Neural progenitor cell (in vitro differentiated cells): Measurements from ENCODE around the gene TSBP1. TPM values are rescaled to one million over a fixed set of nuclear protein-coding genes. Genes with fewer than 3 reads are reported as not detected.

Experiments
- DNase-seq: peaks from one replicate; pipeline ENCODE4 v3.0.0-alpha.2; 2016; ENCODE audit warnings: low spot score
- H2AFZ ChIP-seq: fragments of 200-600 bp; sonication (generic); replicated peaks from 2 replicates; pipeline ENCODE4 v1.6.1; 2016; ENCODE audit warnings: antibody characterized with exemption
- H3F3A ChIP-seq: fragments of 200-600 bp; sonication (generic); 2 replicates; pipeline ENCODE4 v1.6.1; 2016; ENCODE audit warnings: antibody characterized with exemption, low read depth
- H3K27ac ChIP-seq: fragments of 200-600 bp; sonication (generic); 2 replicates; pipeline ENCODE4 v1.5.1; 2016; ENCODE audit warnings: mild to moderate bottlenecking
- H3K27me3 ChIP-seq: fragments of 200-600 bp; sonication (generic); 2 replicates; pipeline ENCODE4 v1.6.1; 2016; ENCODE audit warnings: mild to moderate bottlenecking, moderate library complexity
- H3K36me3 ChIP-seq: fragments of 200-600 bp; sonication (generic); 2 replicates; pipeline ENCODE4 v1.5.1; 2016
- H3K4me1 ChIP-seq: fragments of 200-600 bp; sonication (generic); 2 replicates; pipeline ENCODE4 v1.6.1; 2016; ENCODE audit warnings: mixed run types
- H3K4me2 ChIP-seq: fragments of 200-600 bp; sonication (generic); 2 replicates; pipeline ENCODE4 v1.6.1; 2016
- H3K4me3 ChIP-seq: fragments of 200-600 bp; sonication (generic); 2 replicates; pipeline ENCODE4 v1.5.1; 2016
- H3K79me2 ChIP-seq: fragments of 200-600 bp; sonication (generic); 2 replicates; pipeline ENCODE4 v1.6.1; 2016; ENCODE audit warnings: low read depth
- H3K9ac ChIP-seq: fragments of 200-600 bp; sonication (generic); 2 replicates; pipeline ENCODE4 v1.6.1; 2016
- H3K9me3 ChIP-seq: fragments of 200-600 bp; sonication (generic); 2 replicates; pipeline ENCODE4 v1.5.1; 2016; ENCODE audit warnings: low read depth
- H4K20me1 ChIP-seq: fragments of 200-600 bp; sonication (generic); 2 replicates; pipeline ENCODE4 v1.6.1; 2016; ENCODE audit warnings: low read depth
- H3K27ac Mint-ChIP-seq: 3 replicates; pipeline ENCODE4 v1.8.0; 2021; ENCODE audit warnings: mixed read lengths
- H3K27me3 Mint-ChIP-seq: 2 replicates; pipeline ENCODE4 v1.8.0; 2022; ENCODE audit warnings: low read depth, mild to moderate bottlenecking, inconsistent platforms, moderate library complexity, mixed read lengths; ENCODE audit not compliant: insufficient read depth
- H3K36me3 Mint-ChIP-seq: 3 replicates; pipeline ENCODE4 v1.8.0; 2021; ENCODE audit warnings: mixed read lengths
- H3K4me1 Mint-ChIP-seq: 3 replicates; pipeline ENCODE4 v1.8.0; 2021; ENCODE audit warnings: mixed read lengths
- H3K4me3 Mint-ChIP-seq: 3 replicates; pipeline ENCODE4 v1.8.0; 2021; ENCODE audit warnings: mild to moderate bottlenecking, moderate library complexity, mixed read lengths
- H3K9me3 Mint-ChIP-seq: 3 replicates; pipeline ENCODE4 v1.8.0; 2020; ENCODE audit warnings: mixed read lengths
- CTCF ChIP-seq: fragments of 200-600 bp; sonication (generic); IDR thresholded peaks from 2 replicates; pipeline ENCODE4 v1.5.1; 2017; ENCODE audit warnings: antibody characterized with exemption, mild to moderate bottlenecking
- EZH2 ChIP-seq: fragments of 200-600 bp; sonication (generic); IDR thresholded peaks from 2 replicates; pipeline ENCODE4 v1.6.1; 2017; ENCODE audit warnings: antibody characterized with exemption, mild to moderate bottlenecking, moderate library complexity
- EZH2phosphoT487 ChIP-seq: fragments of 200-600 bp; sonication (generic); IDR thresholded peaks from 2 replicates; pipeline ENCODE4 v1.6.1; 2017; ENCODE audit warnings: antibody characterized with exemption
- small RNA-seq: library from RNA; depleted of rRNA; stranded (forward); fragments of <200 nt; gene quantifications from one replicate; pipeline ENCODE3, GENCODE V24; 2015
- total RNA-seq: library from RNA; depleted of rRNA; stranded (reverse); fragments of >200 nt; gene quantifications from 2 replicates; pipeline ENCODE4 v1.2.3, GENCODE V29; 2015; ENCODE audit warnings: low replicate concordance

TSBP1 gene
- total RNA-seq, 1 donor from 2014 or later: not detected

GRCh38 chr6:32244946-32245398 is 126.7 kb downstream of the TSBP1 start:
- Histone ChIP-seq H3K27ac (no peak overlapping the region), H4K20me1 (no peaks in the 10 kb centered on the region), H3K9ac (no peak overlapping the region), H3K4me1 (no peaks in the 10 kb centered on the region), H3K4me2 (peak overlapping the region; percentile 51), H3F3A (no peaks in the 10 kb centered on the region), H3K36me3 (no peaks in the 10 kb centered on the region), H3K27me3 (no peaks in the 10 kb centered on the region), H2AFZ (peak overlapping the region; percentile 83), H3K79me2 (no peaks in the 10 kb centered on the region), H3K4me3 (peak overlapping the region; percentile 16), H3K9me3 (no peaks in the 10 kb centered on the region)
- H3K36me3 Mint-ChIP-seq: no peaks in the 10 kb centered on the region
- peaks cover 11% of the 10 kb centered on the region for H3K9me3 Mint-ChIP-seq
- no peaks in the 10 kb centered on the region for H3K27me3 Mint-ChIP-seq
- peak; percentile 82 for DNase-seq
- TF ChIP-seq CTCF: peak; percentile 99
- TF ChIP-seq EZH2: no peak
- peaks cover 8% of the 10 kb centered on the region for H3K4me1 Mint-ChIP-seq
- H3K27ac Mint-ChIP-seq: peak overlapping the region; percentile 76
- H3K4me3 Mint-ChIP-seq: peak overlapping the region; percentile 54

GRCh38 chr6:32244270-32244669 is 127.4 kb downstream of the TSBP1 start:
- Histone ChIP-seq H3K27ac (no peak overlapping the region), H3K27me3 (no peaks in the 10 kb centered on the region), H3K9ac (no peak overlapping the region), H3F3A (no peaks in the 10 kb centered on the region), H2AFZ (no peak overlapping the region), H3K4me3 (no peak overlapping the region), H4K20me1 (no peaks in the 10 kb centered on the region), H3K9me3 (no peaks in the 10 kb centered on the region), H3K4me1 (no peaks in the 10 kb centered on the region), H3K4me2 (no peak overlapping the region), H3K36me3 (no peaks in the 10 kb centered on the region), H3K79me2 (no peaks in the 10 kb centered on the region)
- Mint-ChIP-seq H3K4me1 (peaks cover 8% of the 10 kb centered on the region), H3K27me3 (no peaks in the 10 kb centered on the region), H3K36me3 (no peaks in the 10 kb centered on the region), H3K9me3 (peaks cover 4% of the 10 kb centered on the region), H3K4me3 (no peak overlapping the region), H3K27ac (no peak overlapping the region)
- DNase-seq: no peak
- TF ChIP-seq EZH2 (no peak), CTCF (no peak), EZH2phosphoT487 (no peak)

Small RNA genes within 50 kb of the gene (small RNA-seq; reads per million reads assigned to genes)
- not detected for gene RNU6-603P

Other genes starting within 250 kb of the TSBP1 start
- gene ATF6B, start 243.7 kb downstream of the TSBP1 start, total RNA-seq: 19.4 and 41.8 TPM in 2 replicates
- gene FKBPL, start 241.6 kb downstream of the TSBP1 start, total RNA-seq: 3.6 and 11.8 TPM in 2 replicates
- gene PRRT1, start 220.0 kb downstream of the TSBP1 start, total RNA-seq: 0.40 TPM in 1 of 2 replicates, not detected in the other
- 18.6 and 38.2 TPM in 2 replicates for gene PPT2, start 217.8 kb downstream of the TSBP1 start, total RNA-seq
- gene EGFL8, start 207.3 kb downstream of the TSBP1 start, total RNA-seq: 3.8 and 16.1 TPM in 2 replicates
- 46.9 and 105 TPM in 2 replicates for gene AGPAT1, start 195.8 kb downstream of the TSBP1 start, total RNA-seq
- 129 and 169 TPM in 2 replicates for gene RNF5, start 193.5 kb downstream of the TSBP1 start, total RNA-seq
- gene AGER, start 187.7 kb downstream of the TSBP1 start, total RNA-seq: 1.1 and 1.4 TPM in 2 replicates
- gene PBX2, start 181.7 kb downstream of the TSBP1 start, total RNA-seq: 53.3 and 114 TPM in 2 replicates
- 3.4 and 4.5 TPM in 2 replicates for gene GPSM3, start 179.3 kb downstream of the TSBP1 start, total RNA-seq
- 3.2 and 4.5 TPM in 2 replicates for gene NOTCH4, start 147.8 kb downstream of the TSBP1 start, total RNA-seq
- gene BTNL2, start 35.3 kb upstream of the TSBP1 start, total RNA-seq: not detected in 2 replicates
- gene HLA-DRA, start 68.0 kb upstream of the TSBP1 start, total RNA-seq: 1.8 and 2.3 TPM in 2 replicates
- gene HLA-DRB5, start 158.4 kb upstream of the TSBP1 start, total RNA-seq: 2.2 and 3.4 TPM in 2 replicates
- gene HLA-DRB1, start 217.9 kb upstream of the TSBP1 start, total RNA-seq: 4.7 and 15.1 TPM in 2 replicates